ENCODE data around the gene SLFN14.
"Not testable (repeated sequence)": the region's sequence is repeated elsewhere in the genome, so short reads cannot be mapped to it uniquely, and the experiment has no call there.

The SLFN14 gene

DNA sequence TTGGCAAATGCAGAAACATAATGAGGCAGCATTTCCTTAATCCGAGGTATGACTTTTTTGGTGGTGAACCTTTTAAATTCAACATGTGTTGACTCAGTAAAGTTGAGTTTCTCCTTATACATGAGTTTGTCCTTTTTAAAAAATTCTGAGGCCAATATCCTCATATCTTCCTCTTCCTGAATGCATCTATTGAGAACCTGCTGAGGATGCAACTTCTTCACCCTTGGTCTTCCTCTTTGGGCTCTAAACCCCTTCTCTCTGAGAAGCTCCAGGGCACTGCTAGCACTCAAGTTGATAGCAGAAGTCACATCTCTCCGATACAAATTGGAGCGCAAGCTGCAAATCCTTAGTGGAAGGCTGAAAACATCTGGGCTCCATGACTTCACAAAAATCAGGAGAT lies 3.3 kb downstream of the SLFN14 start:
- DNase-seq: no peak

DNA sequence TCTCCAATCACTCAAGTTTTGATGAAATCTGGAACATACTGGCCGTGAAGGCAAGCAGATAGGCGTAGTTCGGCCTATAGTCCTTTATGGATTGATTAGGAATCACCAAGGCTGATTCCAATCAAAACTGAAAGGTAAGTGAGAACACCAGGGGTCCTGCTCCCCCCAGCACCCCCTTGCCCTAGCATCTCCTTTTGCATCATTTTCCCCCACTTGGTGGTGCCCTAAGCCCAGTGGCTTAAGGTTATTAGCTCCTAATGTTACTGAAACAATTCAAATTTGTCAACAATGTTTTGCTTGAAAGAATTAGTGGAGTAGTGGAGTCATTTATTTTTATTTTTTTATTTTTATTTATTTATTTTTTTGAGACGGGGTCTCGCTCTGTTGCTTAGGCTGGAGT lies 4.9 kb downstream of the SLFN14 start:
- no peak for DNase-seq

DNA sequence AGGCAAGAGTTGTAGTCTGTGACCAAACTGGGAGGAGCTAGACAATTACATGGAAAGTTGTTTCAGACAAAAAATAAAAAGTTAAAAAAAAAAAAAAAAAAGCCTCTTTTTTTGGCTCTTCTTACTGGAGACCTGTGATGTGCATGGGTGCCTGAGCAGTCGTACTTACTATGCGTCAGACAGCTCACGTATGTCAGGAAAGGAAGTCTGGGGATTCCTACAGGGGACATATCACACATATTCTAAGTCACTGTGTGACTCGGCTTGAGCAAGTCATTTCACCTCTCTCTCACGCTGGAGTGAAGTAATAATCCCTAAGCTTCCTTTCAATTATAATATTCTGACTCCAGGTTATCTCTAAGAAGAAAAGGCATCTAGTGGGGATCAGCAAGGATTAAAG lies 6.0 kb downstream of the SLFN14 start:
- DNase-seq: no peak

DNA sequence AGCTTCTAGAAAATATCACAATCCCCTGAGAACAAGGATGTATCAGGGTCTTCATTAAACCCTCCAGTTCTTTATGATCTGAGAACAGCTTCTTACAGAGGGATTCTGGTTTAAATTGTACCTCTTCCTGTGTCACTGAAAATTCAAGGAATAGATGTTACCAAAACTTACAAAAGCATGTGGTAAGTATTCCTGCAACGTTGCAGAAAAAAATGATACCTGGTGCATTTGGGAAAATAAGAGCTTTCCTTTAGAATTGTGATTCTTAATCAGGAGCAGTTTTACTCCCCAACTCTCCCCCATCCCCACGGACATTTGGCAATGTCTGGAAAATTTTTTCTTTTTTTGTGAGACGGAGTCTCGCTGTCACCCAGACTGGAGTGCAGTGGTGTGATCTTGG lies 7.3 kb downstream of the SLFN14 start:
- no peak for DNase-seq

DNA sequence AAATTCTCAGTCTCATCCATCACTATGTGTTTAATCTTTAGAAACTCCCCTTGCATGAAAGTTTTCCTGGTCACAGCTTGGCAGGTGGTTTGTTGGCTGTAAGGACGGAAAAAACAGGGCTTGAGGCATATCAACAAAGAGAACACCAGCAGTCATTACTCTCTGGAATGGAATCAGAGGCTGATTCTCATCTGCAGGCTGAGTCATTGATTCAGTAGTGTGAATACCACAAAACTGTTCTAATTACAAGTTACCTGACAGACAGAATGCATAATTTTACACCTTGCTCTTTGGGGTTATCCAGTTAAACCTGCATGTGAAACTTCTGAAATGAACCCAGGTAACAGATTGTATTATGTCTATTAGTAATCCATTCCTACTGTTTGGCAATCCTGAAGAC lies 11.6 kb downstream of the SLFN14 start:
- DNase-seq: no peak

DNA sequence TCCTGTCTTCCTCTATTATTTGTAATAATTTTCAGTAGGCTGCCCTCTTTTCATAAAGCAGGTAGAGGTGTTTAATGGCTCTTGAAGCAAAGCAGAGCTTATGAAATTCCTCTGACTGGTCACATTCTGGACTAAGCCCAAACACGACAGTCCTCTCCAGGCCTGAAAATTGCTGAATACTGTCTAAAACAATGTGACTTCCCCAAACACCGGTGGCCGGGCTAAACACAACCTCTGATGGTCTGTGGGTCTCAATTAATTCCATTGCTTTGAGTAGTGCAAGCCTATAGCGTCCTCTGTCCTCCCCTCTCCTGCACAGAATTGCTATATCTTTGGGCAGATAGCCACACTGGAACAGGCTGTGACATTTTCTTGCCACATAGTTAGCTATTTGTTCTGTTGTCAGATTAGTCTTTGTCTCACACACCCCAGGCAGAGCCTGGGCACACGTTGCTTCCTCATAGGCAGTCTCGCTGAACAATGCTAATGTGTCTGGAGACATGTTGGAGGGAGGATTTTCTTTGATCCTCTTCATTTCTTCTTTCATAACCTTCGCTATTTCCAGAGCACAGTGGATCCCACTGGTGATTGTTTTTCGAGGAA lies 12.3 kb downstream of the SLFN14 start:
- no peak for DNase-seq

DNA sequence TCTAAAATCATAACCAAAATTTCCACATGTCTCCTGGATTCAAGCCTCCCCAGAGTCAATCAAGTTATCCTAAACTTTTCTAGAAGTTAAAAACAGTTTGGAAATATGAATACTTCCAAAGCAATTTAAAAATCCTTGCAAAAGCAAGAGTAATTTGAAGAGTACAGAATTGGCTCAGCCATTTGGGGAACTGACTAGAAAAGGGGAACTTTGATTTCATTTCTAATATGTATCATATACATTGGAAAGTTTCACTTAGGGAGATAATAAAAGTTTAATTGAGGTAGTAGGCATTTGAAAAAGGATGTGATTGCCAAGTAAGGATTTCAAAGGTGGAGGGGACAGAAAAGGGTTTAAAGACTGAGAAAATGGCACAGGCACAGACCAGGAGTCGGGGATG lies 14.1 kb downstream of the SLFN14 start:
- DNase-seq: no peak

DNA sequence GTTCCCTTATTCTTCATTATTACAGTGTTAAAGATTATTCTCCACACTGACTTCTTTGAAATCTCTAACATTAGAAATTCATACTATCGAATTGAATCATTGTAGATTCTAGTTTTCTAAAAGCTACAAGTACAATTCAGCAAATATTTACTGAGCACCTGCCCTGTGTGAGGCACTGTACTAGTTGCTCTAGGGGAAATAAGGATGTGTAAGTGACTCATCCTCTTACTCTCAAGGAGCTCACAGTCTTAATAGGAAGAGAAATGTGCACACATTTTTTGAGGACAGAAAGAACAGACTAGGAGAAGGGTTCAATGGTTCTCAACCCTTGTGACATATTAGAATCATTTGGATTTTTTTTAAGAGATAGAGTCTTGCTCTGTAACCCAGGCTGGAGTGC lies 15.5 kb downstream of the SLFN14 start:
- DNase-seq: no peak

DNA sequence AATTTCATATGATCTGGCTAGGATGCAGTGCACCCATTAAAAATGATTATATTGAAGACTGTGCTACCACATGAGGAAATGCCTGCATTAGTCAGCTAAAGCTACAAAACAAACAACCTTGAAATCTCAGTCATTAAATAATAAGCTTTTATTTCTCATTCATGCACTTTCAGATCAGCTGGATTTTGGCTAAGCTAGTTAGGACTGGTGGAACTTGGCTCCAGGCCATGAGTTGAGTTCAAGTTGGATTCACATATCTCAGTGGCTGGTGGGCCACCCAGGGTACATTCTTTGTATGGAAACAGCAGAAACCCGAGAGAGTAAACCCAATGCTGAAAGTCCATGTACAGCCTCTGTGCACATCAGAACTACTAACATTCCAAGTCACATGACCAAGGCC lies 16.8 kb downstream of the SLFN14 start:
- DNase-seq: no peak

DNA sequence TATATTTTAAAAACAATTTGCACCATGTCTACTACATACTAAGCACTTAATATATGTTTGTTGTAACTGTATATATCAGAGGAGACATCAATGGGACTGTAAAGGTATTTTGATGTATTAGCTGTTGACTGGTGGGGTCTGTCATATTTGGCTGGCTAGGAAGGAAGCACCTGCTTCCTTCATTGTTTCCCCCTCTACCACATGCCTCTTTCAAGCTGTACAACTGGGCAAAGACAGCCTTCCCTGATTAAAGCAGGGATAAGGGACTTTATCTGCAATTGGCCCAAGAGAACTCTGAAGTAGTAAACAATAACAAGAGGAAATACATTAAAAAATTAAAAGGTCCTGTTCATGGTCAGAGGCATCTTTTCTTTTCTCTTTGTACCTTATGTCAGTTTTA lies 17.6 kb downstream of the SLFN14 start:
- no peak for DNase-seq

DNA sequence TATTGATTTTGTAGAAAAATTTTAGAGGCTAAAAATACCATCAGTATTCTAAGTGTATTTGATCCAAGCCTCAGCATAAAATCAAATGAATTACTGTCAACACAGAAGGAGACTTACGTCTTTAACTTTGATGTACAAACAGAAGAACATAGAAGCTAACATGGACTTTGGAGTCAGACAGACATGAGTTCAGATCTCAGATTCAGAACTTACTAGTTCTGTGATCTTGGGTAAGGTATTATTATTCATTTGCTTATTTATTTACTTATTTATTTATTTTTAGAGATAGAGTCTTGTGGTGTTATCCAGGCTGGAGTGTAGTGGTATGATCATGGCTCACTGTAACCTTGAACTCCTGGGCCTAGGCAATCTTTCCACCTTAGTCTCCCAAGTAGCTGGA lies 19.2 kb downstream of the SLFN14 start:
- no peak for DNase-seq

DNA sequence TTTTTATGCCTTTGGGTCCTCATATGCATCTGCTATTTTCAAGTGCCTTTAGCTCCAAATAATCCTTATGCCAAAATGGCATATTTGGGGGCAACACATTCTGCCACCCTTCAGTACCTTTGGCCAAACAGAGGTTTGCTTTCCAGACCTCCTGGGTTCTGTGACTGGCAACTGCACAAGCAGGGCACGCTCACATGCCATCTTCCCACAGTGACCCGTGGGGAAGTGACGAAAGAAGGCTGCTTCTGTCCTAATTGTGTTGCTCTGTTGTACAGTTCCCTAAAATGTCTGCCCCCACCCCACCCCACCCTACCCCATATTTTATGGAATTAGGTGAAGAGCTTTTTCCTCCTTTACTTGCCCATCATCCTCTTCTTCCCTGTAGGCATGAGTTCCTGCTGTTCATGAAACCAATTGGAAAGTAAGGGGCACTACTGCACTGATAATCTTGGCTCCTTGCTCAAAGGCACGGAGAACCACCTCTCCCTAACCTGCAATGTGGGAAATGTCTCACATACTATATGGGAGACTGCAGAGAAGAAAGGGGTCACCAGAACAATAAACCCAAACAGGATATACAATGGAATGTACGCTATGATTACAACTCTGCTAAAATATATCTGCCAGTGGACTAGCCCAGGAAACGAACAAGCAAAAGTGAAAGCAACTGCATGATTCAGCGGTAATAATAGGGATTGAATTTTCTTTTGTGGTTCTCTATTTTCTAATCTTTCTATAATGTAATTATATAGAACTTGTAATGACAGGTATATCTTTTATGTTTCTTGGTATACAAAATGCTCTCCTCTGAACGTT lies 19.8 kb downstream of the SLFN14 start:
- peak; percentile 69 for DNase-seq

DNA sequence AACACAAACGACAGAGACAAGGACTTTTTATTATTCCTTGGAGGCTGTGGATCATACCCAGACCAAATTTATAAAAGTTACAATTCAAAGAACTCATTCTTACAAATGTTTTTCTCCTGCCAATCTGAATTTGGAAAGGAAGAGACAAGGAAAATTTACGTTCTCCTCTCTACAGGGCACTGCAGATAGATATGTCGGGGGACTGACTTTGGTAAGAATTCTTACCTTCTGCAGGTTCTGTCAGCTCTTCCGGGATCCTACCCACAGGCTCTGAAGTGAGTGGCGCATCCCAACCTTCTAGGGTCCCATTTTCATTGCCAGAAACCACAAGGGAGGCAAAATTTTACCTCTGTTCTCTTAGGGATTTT lies 21.0 kb downstream of the SLFN14 start:
- no peak for DNase-seq

DNA sequence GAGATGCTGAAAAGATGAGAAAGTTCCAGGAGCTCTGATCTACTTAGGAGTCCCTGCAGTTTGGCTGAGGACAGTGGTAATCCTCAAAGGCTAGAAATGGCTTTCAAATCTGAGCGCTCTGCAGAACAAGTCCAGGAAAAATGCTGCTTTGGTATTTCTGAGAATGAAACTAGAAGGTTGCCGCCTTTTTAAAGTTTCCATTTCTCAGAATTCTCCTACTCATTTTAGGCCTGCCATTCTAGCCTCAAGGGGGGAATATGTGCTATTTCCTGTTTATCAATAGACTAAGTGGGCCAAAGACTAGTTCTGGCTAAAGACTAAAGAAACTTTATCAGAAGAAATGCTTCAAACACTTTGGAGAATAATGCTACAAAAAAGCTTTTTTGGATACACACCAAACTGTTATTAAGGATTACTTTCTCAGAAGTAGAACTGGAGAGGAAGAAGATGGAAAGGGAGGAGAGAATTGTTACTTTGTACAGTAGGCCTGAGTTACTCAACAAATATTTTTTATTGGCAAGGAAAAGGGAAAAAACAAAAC lies 22.9 kb downstream of the SLFN14 start, which contains the start of gene SLFN12L:
Gene SLFN12L (minus strand): TSS at position 78 of the 541 bp plus-strand sequence. CDS start 15,314 bp downstream, outside the sequence.
- DNase-seq: no peak

DNA sequence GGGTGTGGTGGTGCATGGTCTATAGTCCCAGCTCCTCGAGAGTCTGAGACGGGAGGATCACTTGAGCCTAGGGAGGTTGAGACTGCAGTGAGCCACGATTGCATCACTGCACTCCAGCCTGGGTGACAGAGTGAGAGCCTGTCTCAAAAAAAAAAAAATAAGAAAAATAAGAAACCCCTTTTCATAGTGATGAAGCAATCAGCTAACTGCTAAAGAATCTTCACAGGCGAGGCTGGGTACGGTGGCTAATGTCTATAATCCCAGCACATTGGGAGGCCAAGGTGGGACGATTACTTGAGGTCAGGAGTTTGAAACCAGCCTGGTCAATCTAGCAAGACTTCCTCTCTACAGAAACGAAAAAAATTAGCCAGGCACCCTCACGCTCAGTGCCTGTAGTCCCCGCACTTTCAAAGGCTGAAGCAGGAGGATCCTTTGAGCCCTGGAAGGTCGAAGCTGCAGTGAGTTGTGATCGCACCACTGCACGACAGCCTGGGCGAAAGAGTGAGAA lies 23.9 kb downstream of the SLFN14 start:
- peak; percentile 56 for DNase-seq

DNA sequence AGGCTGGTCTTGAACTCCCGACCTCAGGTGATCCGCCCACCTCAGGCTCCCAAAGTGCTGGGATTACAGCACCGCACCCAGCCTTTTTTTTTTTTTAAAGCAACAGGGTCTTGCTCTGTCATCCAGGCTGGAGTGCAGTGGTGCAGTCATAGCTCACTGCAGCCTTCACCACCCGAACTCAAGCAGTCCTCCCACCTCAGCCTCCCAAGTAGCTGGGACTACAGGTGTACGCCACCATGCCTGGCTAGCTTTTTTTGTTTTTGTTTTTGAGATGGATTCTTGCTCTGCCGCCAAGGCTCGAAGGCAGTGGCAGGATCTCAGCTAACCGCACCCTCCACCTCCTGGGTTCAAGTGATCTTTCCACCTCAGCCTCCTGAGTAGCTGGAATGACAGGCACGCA lies 25.2 kb downstream of the SLFN14 start:
- not testable (repeated sequence) for DNase-seq

DNA sequence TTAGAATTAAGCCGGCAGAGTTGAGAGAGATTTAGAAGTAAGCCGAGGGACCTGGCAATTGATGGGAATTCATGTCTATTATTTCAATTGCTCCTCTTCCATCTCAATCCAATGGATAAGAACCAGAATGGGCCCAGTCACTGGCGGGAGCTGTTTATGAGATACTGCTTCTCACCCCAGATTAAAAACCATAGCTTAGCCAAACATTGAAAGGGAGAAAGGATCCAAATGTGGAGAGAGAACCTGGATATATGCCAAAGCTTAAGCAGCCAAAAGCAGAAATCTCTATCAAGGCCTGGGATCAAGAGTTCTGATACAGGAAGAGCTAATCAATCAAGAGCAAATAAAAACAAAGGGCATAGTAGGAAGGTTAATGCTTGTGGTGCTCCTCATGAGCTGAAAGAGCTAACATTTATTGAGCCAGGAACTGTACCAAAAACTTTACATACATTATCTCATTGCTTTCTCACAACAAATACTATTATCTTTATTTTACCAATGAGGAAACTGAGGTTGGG lies 26.0 kb downstream of the SLFN14 start:
- no peak for DNase-seq

DNA sequence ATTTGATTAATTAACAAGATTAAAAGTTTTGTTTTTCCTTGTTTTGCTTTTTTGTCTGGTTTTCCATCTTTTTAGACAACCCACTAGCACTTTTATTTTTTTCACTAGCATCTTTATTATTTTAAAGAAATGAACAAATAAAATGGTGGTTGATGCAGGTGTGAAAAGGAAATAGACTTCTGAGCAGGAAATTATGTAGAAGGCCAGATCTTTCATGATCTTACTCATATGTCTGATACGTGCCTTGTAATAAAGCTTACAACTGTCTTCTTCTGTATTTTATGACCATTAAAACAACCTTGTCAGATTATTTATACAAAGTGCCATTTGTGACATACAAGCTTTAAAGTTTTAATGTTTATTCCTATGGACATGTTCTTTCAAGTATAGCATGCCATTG lies 29.5 kb downstream of the SLFN14 start:
- no peak for DNase-seq

DNA sequence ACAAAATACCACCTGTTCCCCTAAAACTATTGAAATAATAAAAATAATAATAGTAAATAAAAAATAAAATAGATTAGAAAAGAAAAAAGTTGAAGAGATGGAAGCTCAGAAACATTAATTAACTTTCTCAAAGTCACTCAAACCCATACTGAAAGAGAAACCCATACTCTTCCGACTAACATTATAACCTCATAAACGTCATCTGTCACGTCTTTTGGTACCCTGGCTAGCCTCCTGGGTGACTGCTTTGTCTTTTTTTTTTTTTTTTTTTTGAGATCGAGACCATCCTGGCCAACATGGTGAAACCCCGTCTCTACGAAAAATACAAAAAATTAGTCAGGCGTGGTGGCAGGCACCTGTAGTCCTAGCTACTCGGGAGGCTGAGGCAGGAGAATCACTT lies 30.8 kb downstream of the SLFN14 start:
- no peak for DNase-seq

DNA sequence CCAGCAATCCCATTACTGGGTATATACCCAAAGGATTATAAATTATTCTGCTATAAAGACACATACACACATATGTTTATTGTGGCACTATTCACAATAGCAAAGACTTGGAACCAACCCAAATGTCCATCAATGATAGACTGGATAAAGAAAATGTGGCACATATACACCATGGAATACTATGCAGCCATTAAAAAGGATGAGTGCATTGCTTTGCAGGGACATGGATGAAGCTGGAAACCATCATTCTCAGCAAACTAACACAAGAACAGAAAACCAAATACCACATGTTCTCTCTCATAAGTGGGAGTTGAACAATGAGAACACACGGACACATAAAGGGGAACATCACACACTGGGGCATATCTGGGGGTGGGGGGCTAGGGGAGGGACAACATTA lies 31.3 kb downstream of the SLFN14 start:
- not testable (repeated sequence) for DNase-seq

DNA sequence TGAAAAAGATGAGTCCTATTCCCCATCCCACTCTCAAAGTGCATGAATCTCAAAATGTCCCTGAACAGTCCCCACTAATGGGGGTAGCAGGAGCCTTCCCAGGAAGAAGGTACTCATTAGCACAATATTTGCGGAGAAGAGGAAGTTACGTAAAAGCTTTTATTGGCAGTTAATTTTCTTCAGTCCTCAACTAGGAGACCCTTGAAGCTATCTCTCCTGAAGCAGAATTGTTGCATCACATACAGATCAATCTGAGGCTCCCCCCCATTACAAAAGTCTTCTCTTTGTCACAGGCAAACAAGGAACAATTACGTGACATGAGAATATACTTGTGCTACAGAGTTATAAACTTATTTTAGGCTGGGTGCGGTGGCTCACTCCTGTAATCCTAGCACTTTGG lies 37.3 kb downstream of the SLFN14 start:
- DNase-seq: no peak

DNA sequence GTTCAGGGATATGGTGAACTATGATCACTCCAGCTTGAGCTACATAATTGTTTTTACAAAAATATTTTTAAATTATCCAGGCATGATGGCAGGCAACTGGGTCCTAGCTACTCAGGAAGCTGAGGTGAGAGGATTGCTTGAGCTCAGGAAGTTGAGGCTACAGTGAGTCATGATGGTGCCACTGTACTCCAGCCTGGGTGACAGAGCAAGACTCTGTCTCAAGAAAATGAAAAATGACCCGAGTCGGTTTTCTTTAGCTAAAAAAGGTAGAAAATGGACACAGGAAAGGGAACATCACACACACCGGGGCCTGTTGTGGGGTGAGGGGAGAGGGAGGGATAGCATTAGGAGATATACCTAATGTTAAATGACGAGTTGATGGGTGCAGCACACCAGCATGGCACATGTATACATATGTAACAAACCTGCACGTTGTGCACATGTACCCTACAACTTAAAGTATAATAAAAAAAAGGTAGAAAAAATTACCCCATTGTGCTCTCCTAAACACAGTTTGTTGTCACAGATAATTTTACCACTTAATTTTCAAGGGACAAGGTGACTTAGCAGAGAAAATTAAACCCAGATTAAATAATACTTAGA lies 38.9 kb downstream of the SLFN14 start:
- DNase-seq: peak; percentile 49

DNA sequence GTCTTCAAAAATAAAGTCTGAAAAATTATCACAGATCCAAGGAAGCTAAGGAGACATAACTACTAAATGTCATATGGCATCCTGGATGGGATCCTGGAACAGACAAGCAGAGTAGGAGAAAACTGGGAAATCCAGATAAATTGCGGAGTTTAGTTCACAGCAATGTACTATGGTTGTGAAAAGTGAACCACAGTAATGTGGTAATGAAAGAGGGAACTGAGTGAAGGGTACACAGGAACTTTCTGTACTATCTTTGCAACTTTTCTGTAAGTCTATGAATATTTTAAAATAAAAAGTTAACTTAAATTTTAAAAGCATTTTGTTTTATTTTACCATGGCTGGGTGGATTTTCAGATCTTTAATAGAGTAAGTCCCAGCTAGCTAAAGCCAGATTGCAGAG lies 39.5 kb downstream of the SLFN14 start:
- DNase-seq: no peak

Measured in stimulated activated CD8-positive, alpha-beta memory T cell treated with anti-CD3 and anti-CD28 coated beads, Interleukin-4, amount 100 ng/mL, for 48 hours (primary cell).